ENCODE measurements around the gene HEPACAM.

The HEPACAM gene

GRCh38 chr11:124961972-124962609 is 26.2 kb upstream of the HEPACAM start:
- H3K27ac ChIP-seq (ENCODE audit: low read depth, low read length), result no peak overlapping the region
- no peak overlapping the region for H3K4me3 ChIP-seq (ENCODE audit: low read depth, low read length)
- no peak overlapping the region for H2AFZ ChIP-seq (ENCODE audit: low read length, unreplicated experiment)
- H3K36me3 ChIP-seq (ENCODE audit: insufficient read depth, low read length), result no peaks in the 10 kb centered on the region
- no peaks in the 10 kb centered on the region for H3K27me3 ChIP-seq (ENCODE audit: insufficient read depth, low read length)
- no peaks in the 10 kb centered on the region for H3K79me2 ChIP-seq (ENCODE audit: control insufficient read depth, insufficient read depth, low read length, unreplicated experiment)
- no peaks in the 10 kb centered on the region for H3K4me1 ChIP-seq (ENCODE audit: control insufficient read depth, insufficient read depth, low read length, unreplicated experiment)

GRCh38 chr11:124955035-124955434 is 19.2 kb upstream of the HEPACAM start:
- Histone ChIP-seq H3K79me2 (ENCODE audit: control insufficient read depth, insufficient read depth, low read length, unreplicated experiment) (no peaks in the 10 kb centered on the region), H3K4me1 (ENCODE audit: control insufficient read depth, insufficient read depth, low read length, unreplicated experiment) (peaks cover 5% of the 10 kb centered on the region), H3K4me3 (ENCODE audit: low read depth, low read length) (peak overlapping the region; percentile 74), H3K27me3 (ENCODE audit: insufficient read depth, low read length) (no peaks in the 10 kb centered on the region), H3K36me3 (ENCODE audit: insufficient read depth, low read length) (no peaks in the 10 kb centered on the region), H3K27ac (ENCODE audit: low read depth, low read length) (no peak overlapping the region), H2AFZ (ENCODE audit: low read length, unreplicated experiment) (no peak overlapping the region)

GRCh38 chr11:124954590-124954955 is 18.7 kb upstream of the HEPACAM start:
- Histone ChIP-seq H2AFZ (ENCODE audit: low read length, unreplicated experiment) (peak overlapping the region; percentile 11), H3K36me3 (ENCODE audit: insufficient read depth, low read length) (no peaks in the 10 kb centered on the region), H3K27ac (ENCODE audit: low read depth, low read length) (peak overlapping the region; percentile 1; the same call in 1 of the 2 replicates), H3K4me3 (ENCODE audit: low read depth, low read length) (peak overlapping the region; percentile 74), H3K79me2 (ENCODE audit: control insufficient read depth, insufficient read depth, low read length, unreplicated experiment) (no peaks in the 10 kb centered on the region), H3K4me1 (ENCODE audit: control insufficient read depth, insufficient read depth, low read length, unreplicated experiment) (peaks cover 5% of the 10 kb centered on the region), H3K27me3 (ENCODE audit: insufficient read depth, low read length) (no peaks in the 10 kb centered on the region)

GRCh38 chr11:124953753-124954589 is 18.1 kb upstream of the HEPACAM start, which contains the start of gene CCDC15:
Gene CCDC15 (plus strand): TSS chr11:124954202. CDS start chr11:124954733, 531 bp downstream.
- H3K27me3 ChIP-seq (ENCODE audit: insufficient read depth, low read length), result no peaks in the 10 kb centered on the region
- H3K27ac ChIP-seq (ENCODE audit: low read depth, low read length), result peak within 1 kb of the TSS; percentile 81
- H3K36me3 ChIP-seq (ENCODE audit: insufficient read depth, low read length), result no peaks in the 10 kb centered on the region

GRCh38 chr11:124951341-124951740 is 15.5 kb upstream of the HEPACAM start:
- H3K27ac ChIP-seq (ENCODE audit: low read depth, low read length), result no peak overlapping the region
- no peak overlapping the region for H2AFZ ChIP-seq (ENCODE audit: low read length, unreplicated experiment)
- H3K36me3 ChIP-seq (ENCODE audit: insufficient read depth, low read length), result no peaks in the 10 kb centered on the region
- H3K27me3 ChIP-seq (ENCODE audit: insufficient read depth, low read length), result no peaks in the 10 kb centered on the region
- no peak overlapping the region for H3K4me3 ChIP-seq (ENCODE audit: low read depth, low read length)
- H3K4me1 ChIP-seq (ENCODE audit: control insufficient read depth, insufficient read depth, low read length, unreplicated experiment), result peaks cover 5% of the 10 kb centered on the region
- no peaks in the 10 kb centered on the region for H3K79me2 ChIP-seq (ENCODE audit: control insufficient read depth, insufficient read depth, low read length, unreplicated experiment)

More at GRCh38 chr11:124953753-124954589, 18.1 kb upstream of the HEPACAM start, which contains the start of gene CCDC15:
- H2AFZ ChIP-seq (ENCODE audit: low read length, unreplicated experiment), result peak within 1 kb of the TSS; percentile 95
- H3K79me2 ChIP-seq (ENCODE audit: control insufficient read depth, insufficient read depth, low read length, unreplicated experiment), result no peaks in the 10 kb centered on the region
- H3K4me1 ChIP-seq (ENCODE audit: control insufficient read depth, insufficient read depth, low read length, unreplicated experiment), result peaks cover 5% of the 10 kb centered on the region
- peak within 1 kb of the TSS; percentile 74 for H3K4me3 ChIP-seq (ENCODE audit: low read depth, low read length)

- H3K4me1 ChIP-seq (ENCODE audit: control insufficient read depth, insufficient read depth, low read length, unreplicated experiment), result peaks cover 4% of the 10 kb centered on the region
- H2AFZ ChIP-seq (ENCODE audit: low read length, unreplicated experiment), result no peak overlapping the region
- H3K79me2 ChIP-seq (ENCODE audit: control insufficient read depth, insufficient read depth, low read length, unreplicated experiment), result no peaks in the 10 kb centered on the region
- no peak overlapping the region for H3K27ac ChIP-seq (ENCODE audit: low read depth, low read length)
- no peaks in the 10 kb centered on the region for H3K36me3 ChIP-seq (ENCODE audit: insufficient read depth, low read length)
- H3K4me3 ChIP-seq (ENCODE audit: low read depth, low read length), result no peak overlapping the region
- H3K27me3 ChIP-seq (ENCODE audit: insufficient read depth, low read length), result no peaks in the 10 kb centered on the region
These were observed 14.9 kb upstream of the HEPACAM start for GRCh38 chr11:124950601-124951330.

GRCh38 chr11:124946735-124947141 is 10.9 kb upstream of the HEPACAM start:
- no peak overlapping the region for H3K27ac ChIP-seq (ENCODE audit: low read depth, low read length)
- no peaks in the 10 kb centered on the region for H3K27me3 ChIP-seq (ENCODE audit: insufficient read depth, low read length)
- no peak overlapping the region for H2AFZ ChIP-seq (ENCODE audit: low read length, unreplicated experiment)
- no peak overlapping the region for H3K4me3 ChIP-seq (ENCODE audit: low read depth, low read length)
- H3K79me2 ChIP-seq (ENCODE audit: control insufficient read depth, insufficient read depth, low read length, unreplicated experiment), result no peaks in the 10 kb centered on the region
- no peaks in the 10 kb centered on the region for H3K36me3 ChIP-seq (ENCODE audit: insufficient read depth, low read length)
- H3K4me1 ChIP-seq (ENCODE audit: control insufficient read depth, insufficient read depth, low read length, unreplicated experiment), result no peaks in the 10 kb centered on the region

- Histone ChIP-seq H3K27ac (ENCODE audit: low read depth, low read length) (no peak overlapping the region), H3K4me3 (ENCODE audit: low read depth, low read length) (no peak overlapping the region), H3K79me2 (ENCODE audit: control insufficient read depth, insufficient read depth, low read length, unreplicated experiment) (no peaks in the 10 kb centered on the region), H3K4me1 (ENCODE audit: control insufficient read depth, insufficient read depth, low read length, unreplicated experiment) (no peaks in the 10 kb centered on the region), H2AFZ (ENCODE audit: low read length, unreplicated experiment) (no peak overlapping the region), H3K36me3 (ENCODE audit: insufficient read depth, low read length) (no peaks in the 10 kb centered on the region), H3K27me3 (ENCODE audit: insufficient read depth, low read length) (no peaks in the 10 kb centered on the region)
These were observed 10.0 kb upstream of the HEPACAM start for GRCh38 chr11:124945826-124946225.

- Histone ChIP-seq H3K27ac (ENCODE audit: low read depth, low read length) (no peak overlapping the region), H2AFZ (ENCODE audit: low read length, unreplicated experiment) (no peak overlapping the region), H3K79me2 (ENCODE audit: control insufficient read depth, insufficient read depth, low read length, unreplicated experiment) (no peaks in the 10 kb centered on the region), H3K36me3 (ENCODE audit: insufficient read depth, low read length) (no peaks in the 10 kb centered on the region), H3K27me3 (ENCODE audit: insufficient read depth, low read length) (no peaks in the 10 kb centered on the region), H3K4me3 (ENCODE audit: low read depth, low read length) (no peak overlapping the region), H3K4me1 (ENCODE audit: control insufficient read depth, insufficient read depth, low read length, unreplicated experiment) (no peaks in the 10 kb centered on the region)
These were observed 8.7 kb upstream of the HEPACAM start for GRCh38 chr11:124944565-124944964.

GRCh38 chr11:124943741-124944140 is 7.9 kb upstream of the HEPACAM start:
- H3K36me3 ChIP-seq (ENCODE audit: insufficient read depth, low read length), result no peaks in the 10 kb centered on the region
- no peak overlapping the region for H3K27ac ChIP-seq (ENCODE audit: low read depth, low read length)
- no peaks in the 10 kb centered on the region for H3K27me3 ChIP-seq (ENCODE audit: insufficient read depth, low read length)
- H3K4me3 ChIP-seq (ENCODE audit: low read depth, low read length), result no peak overlapping the region
- H3K79me2 ChIP-seq (ENCODE audit: control insufficient read depth, insufficient read depth, low read length, unreplicated experiment), result no peaks in the 10 kb centered on the region
- no peaks in the 10 kb centered on the region for H3K4me1 ChIP-seq (ENCODE audit: control insufficient read depth, insufficient read depth, low read length, unreplicated experiment)
- no peak overlapping the region for H2AFZ ChIP-seq (ENCODE audit: low read length, unreplicated experiment)
